Measurements from ENCODE around the gene INPP4B.

Gene INPP4B

GRCh38 chr4:142278663-142279062, 567.4 kb downstream of the INPP4B start:
- no peak for TF ChIP-seq CTCF (IDR thresholded peaks at IDR 0.05; ENCODE audit: low read length)
- TF ChIP-seq EZH2 (IDR thresholded peaks at IDR 0.05; ENCODE audit: borderline replicate concordance, low read length) = no peak

GRCh38 chr4:142278171-142278570, 567.9 kb downstream of the INPP4B start:
- Histone ChIP-seq H3K27me3 (ENCODE audit: insufficient read depth, low read length) (no peaks in the 10 kb centered on the region), H2AFZ (ENCODE audit: low read length) (no peak overlapping the region), H3K27ac (ENCODE audit: low read depth, low read length, poor library complexity, severe bottlenecking) (no peak overlapping the region), H3K9me3 (ENCODE audit: low read length) (no peaks in the 10 kb centered on the region), H3F3A (ENCODE audit: insufficient read depth, low read length) (no peaks in the 10 kb centered on the region), H3K79me2 (ENCODE audit: insufficient read depth, low read length) (no peaks in the 10 kb centered on the region), H3K4me3 (ENCODE audit: low read depth, low read length, poor library complexity, severe bottlenecking) (no peak overlapping the region), H3K36me3 (ENCODE audit: insufficient read depth, low read length) (no peaks in the 10 kb centered on the region), H3K4me1 (ENCODE audit: insufficient read depth, low read length, severe bottlenecking) (no peaks in the 10 kb centered on the region), H3K9ac (ENCODE audit: low read length) (no peak overlapping the region), H4K20me1 (ENCODE audit: insufficient read depth, low read length) (no peaks in the 10 kb centered on the region), H3K4me2 (ENCODE audit: low read length) (no peak overlapping the region), H3K9me2 (ENCODE audit: low read depth, low read length) (no peaks in the 10 kb centered on the region)
- no peak for TF ChIP-seq CTCF (IDR thresholded peaks at IDR 0.05; ENCODE audit: low read length)

More at GRCh38 chr4:142278663-142279062, 567.4 kb downstream of the INPP4B start:
- no peaks in the 10 kb centered on the region for H4K20me1 ChIP-seq (ENCODE audit: insufficient read depth, low read length)
- H3K9me3 ChIP-seq (ENCODE audit: low read length) = no peaks in the 10 kb centered on the region
- no peak overlapping the region for H3K9ac ChIP-seq (ENCODE audit: low read length)
- no peaks in the 10 kb centered on the region for H3K79me2 ChIP-seq (ENCODE audit: insufficient read depth, low read length)
- H3K4me3 ChIP-seq (ENCODE audit: low read depth, low read length, poor library complexity, severe bottlenecking) = no peak overlapping the region
- H3K4me2 ChIP-seq (ENCODE audit: low read length) = no peak overlapping the region
- H3K36me3 ChIP-seq (ENCODE audit: insufficient read depth, low read length) = no peaks in the 10 kb centered on the region
- H3K27me3 ChIP-seq (ENCODE audit: insufficient read depth, low read length) = no peaks in the 10 kb centered on the region
- no peaks in the 10 kb centered on the region for H3K9me2 ChIP-seq (ENCODE audit: low read depth, low read length)
- no peaks in the 10 kb centered on the region for H3K4me1 ChIP-seq (ENCODE audit: insufficient read depth, low read length, severe bottlenecking)
- H3K27ac ChIP-seq (ENCODE audit: low read depth, low read length, poor library complexity, severe bottlenecking) = no peak overlapping the region
- H3F3A ChIP-seq (ENCODE audit: insufficient read depth, low read length) = no peaks in the 10 kb centered on the region
- H2AFZ ChIP-seq (ENCODE audit: low read length) = no peak overlapping the region

GRCh38 chr4:142274137-142274536, 572.0 kb downstream of the INPP4B start:
- Histone ChIP-seq H2AFZ (ENCODE audit: low read length) (no peak overlapping the region), H3K79me2 (ENCODE audit: insufficient read depth, low read length) (no peaks in the 10 kb centered on the region), H3K36me3 (ENCODE audit: insufficient read depth, low read length) (no peaks in the 10 kb centered on the region), H3F3A (ENCODE audit: insufficient read depth, low read length) (no peaks in the 10 kb centered on the region), H3K27me3 (ENCODE audit: insufficient read depth, low read length) (no peaks in the 10 kb centered on the region), H3K4me3 (ENCODE audit: low read depth, low read length, poor library complexity, severe bottlenecking) (no peak overlapping the region), H4K20me1 (ENCODE audit: insufficient read depth, low read length) (no peaks in the 10 kb centered on the region), H3K27ac (ENCODE audit: low read depth, low read length, poor library complexity, severe bottlenecking) (no peak overlapping the region), H3K9me3 (ENCODE audit: low read length) (no peaks in the 10 kb centered on the region), H3K9ac (ENCODE audit: low read length) (no peak overlapping the region), H3K4me2 (ENCODE audit: low read length) (no peak overlapping the region), H3K4me1 (ENCODE audit: insufficient read depth, low read length, severe bottlenecking) (no peaks in the 10 kb centered on the region), H3K9me2 (ENCODE audit: low read depth, low read length) (no peaks in the 10 kb centered on the region)
- TF ChIP-seq CTCF (IDR thresholded peaks at IDR 0.05; ENCODE audit: low read length) (no peak), EZH2 (IDR thresholded peaks at IDR 0.05; ENCODE audit: borderline replicate concordance, low read length) (no peak)
